Measurements from ENCODE around the gene LDLRAD3. TPM values are rescaled to one million over a fixed set of nuclear protein-coding genes. Genes with fewer than 3 reads are reported as not detected.

LDLRAD3 gene
- total RNA-seq, 1 experiment from 2014 or later = 15.3 TPM

DNA sequence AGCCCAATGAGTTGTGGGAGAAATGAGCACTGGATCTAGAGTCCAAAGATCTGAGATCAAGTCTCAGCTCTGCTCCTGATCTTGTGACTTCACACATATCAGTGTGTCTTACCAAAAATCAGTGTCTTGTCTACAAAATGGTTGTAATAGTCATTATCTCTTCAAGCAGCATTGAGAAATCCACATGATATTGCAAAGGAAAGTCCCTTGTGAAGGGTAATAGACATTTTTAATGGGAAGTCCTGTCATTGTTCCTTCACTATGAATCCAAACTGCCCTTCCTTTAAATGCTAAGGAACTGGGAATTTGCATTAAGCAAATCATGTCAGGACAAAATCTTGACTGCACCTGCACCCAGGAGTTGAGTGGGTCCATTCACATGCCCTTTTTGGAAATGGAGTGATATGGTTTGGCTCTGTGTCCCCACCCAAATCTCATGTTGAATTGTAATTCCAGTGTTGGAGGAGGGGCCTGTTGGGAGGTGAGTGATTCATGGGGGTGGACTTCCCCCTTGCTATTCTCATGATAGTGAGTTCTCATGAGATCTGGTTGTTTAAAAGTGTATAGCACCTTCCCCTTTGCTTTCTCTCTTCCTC, 294.3 kb downstream of the LDLRAD3 start:
- Histone ChIP-seq H3K9me3 (ENCODE audit: low read length) (no peaks in the 10 kb centered on the region), H3K36me3 (ENCODE audit: low read depth, low read length) (no peaks in the 10 kb centered on the region), H2AFZ (ENCODE audit: low read length) (no peak overlapping the region), H3K4me1 (ENCODE audit: insufficient read depth, low read length) (no peaks in the 10 kb centered on the region), H4K20me1 (ENCODE audit: low read length) (no peaks in the 10 kb centered on the region), H3K9ac (ENCODE audit: low read length) (no peak overlapping the region), H3K27ac (ENCODE audit: low read length) (no peak overlapping the region), H3K9me2 (replicated peaks; ENCODE audit: low read length) (no peaks in the 10 kb centered on the region), H3F3A (ENCODE audit: low read length, unreplicated experiment) (no peaks in the 10 kb centered on the region), H3K79me2 (ENCODE audit: low read length) (no peaks in the 10 kb centered on the region), H3K4me2 (ENCODE audit: low read length) (no peak overlapping the region), H3K27me3 (ENCODE audit: low read length) (no peaks in the 10 kb centered on the region), H3K4me3 (ENCODE audit: low read length) (no peak overlapping the region)
- no peak for ATAC-seq
- CTCF ChIA-PET = no interaction called here
- DNase-seq = no peak
- intact Hi-C loops (cut with micrococcal nuclease) = no loop called here
- TF ChIP-seq EZH2 (IDR thresholded peaks at IDR 0.05; ENCODE audit: low read length, unreplicated experiment) = no peak
- TF ChIP-seq, protein P1, sequence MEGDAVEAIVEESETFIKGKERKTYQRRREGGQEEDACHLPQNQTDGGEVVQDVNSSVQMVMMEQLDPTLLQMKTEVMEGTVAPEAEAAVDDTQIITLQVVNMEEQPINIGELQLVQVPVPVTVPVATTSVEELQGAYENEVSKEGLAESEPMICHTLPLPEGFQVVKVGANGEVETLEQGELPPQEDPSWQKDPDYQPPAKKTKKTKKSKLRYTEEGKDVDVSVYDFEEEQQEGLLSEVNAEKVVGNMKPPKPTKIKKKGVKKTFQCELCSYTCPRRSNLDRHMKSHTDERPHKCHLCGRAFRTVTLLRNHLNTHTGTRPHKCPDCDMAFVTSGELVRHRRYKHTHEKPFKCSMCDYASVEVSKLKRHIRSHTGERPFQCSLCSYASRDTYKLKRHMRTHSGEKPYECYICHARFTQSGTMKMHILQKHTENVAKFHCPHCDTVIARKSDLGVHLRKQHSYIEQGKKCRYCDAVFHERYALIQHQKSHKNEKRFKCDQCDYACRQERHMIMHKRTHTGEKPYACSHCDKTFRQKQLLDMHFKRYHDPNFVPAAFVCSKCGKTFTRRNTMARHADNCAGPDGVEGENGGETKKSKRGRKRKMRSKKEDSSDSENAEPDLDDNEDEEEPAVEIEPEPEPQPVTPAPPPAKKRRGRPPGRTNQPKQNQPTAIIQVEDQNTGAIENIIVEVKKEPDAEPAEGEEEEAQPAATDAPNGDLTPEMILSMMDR (conservative IDR thresholded peaks at IDR 0.05; ENCODE audit: low read depth, low read length) = no peak
- no peak for TF ChIP-seq EZH2phosphoT487 (IDR thresholded peaks at IDR 0.05; ENCODE audit: borderline replicate concordance, low read length)
- BruUV-seq (replicated peaks) = no TSS peak
- POLR2A ChIA-PET (ENCODE audit: unreplicated experiment) = no interaction called here

DNA sequence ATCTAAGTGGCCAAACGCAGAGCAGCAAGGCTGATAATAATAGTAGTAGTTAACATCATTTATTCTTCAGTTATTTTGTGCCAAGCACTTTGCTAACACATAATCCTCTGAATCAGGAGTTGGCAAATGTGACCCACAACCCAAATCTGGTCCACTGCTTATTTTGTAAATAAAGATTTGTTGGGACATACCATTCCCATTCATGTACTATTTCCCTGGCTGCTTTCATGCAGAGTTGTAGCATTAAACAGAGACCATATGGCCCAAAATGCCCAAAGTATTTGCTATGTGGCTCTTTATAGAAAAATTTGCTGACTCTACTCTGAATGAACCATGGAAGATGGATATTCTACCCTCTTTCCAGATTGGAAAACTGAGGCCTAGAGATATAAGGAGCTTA, 295.0 kb downstream of the LDLRAD3 start:
- TF ChIP-seq, protein P1 (conservative IDR thresholded peaks at IDR 0.05; ENCODE audit: low read depth, low read length) = no peak
- no peak for TF ChIP-seq EZH2 (IDR thresholded peaks at IDR 0.05; ENCODE audit: low read length, unreplicated experiment)
- no peak for TF ChIP-seq EZH2phosphoT487 (IDR thresholded peaks at IDR 0.05; ENCODE audit: borderline replicate concordance, low read length)
- no peaks in the 10 kb centered on the region for H4K20me1 ChIP-seq (ENCODE audit: low read length)
- H3K9me2 ChIP-seq (replicated peaks; ENCODE audit: low read length) = no peaks in the 10 kb centered on the region
- H3K4me1 ChIP-seq (ENCODE audit: insufficient read depth, low read length) = no peaks in the 10 kb centered on the region
- H3K9me3 ChIP-seq (ENCODE audit: low read length) = no peaks in the 10 kb centered on the region
- no peak overlapping the region for H3K27ac ChIP-seq (ENCODE audit: low read length)
- intact Hi-C loops (cut with micrococcal nuclease) = no loop called here
- BruUV-seq (replicated peaks) = no TSS peak
- no peaks in the 10 kb centered on the region for H3K79me2 ChIP-seq (ENCODE audit: low read length)
- DNase-seq = no peak
- H3K36me3 ChIP-seq (ENCODE audit: low read depth, low read length) = no peaks in the 10 kb centered on the region
- CTCF ChIA-PET = no interaction called here
- POLR2A ChIA-PET (ENCODE audit: unreplicated experiment) = no interaction called here
- H3K9ac ChIP-seq (ENCODE audit: low read length) = no peak overlapping the region
- no peaks in the 10 kb centered on the region for H3K27me3 ChIP-seq (ENCODE audit: low read length)
- H2AFZ ChIP-seq (ENCODE audit: low read length) = no peak overlapping the region
- H3K4me3 ChIP-seq (ENCODE audit: low read length) = no peak overlapping the region
- no peaks in the 10 kb centered on the region for H3F3A ChIP-seq (ENCODE audit: low read length, unreplicated experiment)
- H3K4me2 ChIP-seq (ENCODE audit: low read length) = no peak overlapping the region
- no peak for ATAC-seq

DNA sequence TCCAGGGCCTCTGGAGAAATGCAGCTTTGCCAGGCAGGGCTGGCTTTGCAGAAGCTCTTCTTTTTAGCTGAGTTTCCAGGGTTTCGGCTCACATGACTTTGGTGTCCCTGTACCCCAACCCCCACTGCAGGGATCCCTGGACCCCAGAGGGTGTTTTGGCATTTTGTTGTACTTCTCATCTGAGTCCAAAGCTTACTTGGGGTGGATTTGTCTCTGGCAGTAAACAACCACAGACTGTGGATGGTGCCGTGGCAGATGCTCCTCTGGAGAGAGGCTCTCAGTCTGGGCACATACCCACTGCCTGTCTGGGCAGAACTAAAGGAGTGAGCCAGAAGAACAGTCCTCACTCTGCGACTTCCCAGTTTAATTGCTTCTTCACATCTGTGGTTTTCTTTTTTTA, 295.8 kb downstream of the LDLRAD3 start:
- CTCF ChIA-PET = no interaction called here
- no peak overlapping the region for H3K27ac ChIP-seq (ENCODE audit: low read length)
- POLR2A ChIA-PET (ENCODE audit: unreplicated experiment) = no interaction called here
- no peaks in the 10 kb centered on the region for H3K79me2 ChIP-seq (ENCODE audit: low read length)
- no peaks in the 10 kb centered on the region for H3K9me2 ChIP-seq (replicated peaks; ENCODE audit: low read length)
- H3K36me3 ChIP-seq (ENCODE audit: low read depth, low read length) = no peaks in the 10 kb centered on the region
- no TSS peak for BruUV-seq (replicated peaks)
- no peaks in the 10 kb centered on the region for H3F3A ChIP-seq (ENCODE audit: low read length, unreplicated experiment)
- no peak for ATAC-seq
- no peaks in the 10 kb centered on the region for H3K4me1 ChIP-seq (ENCODE audit: insufficient read depth, low read length)
- intact Hi-C loops (cut with micrococcal nuclease) = no loop called here
- no peaks in the 10 kb centered on the region for H4K20me1 ChIP-seq (ENCODE audit: low read length)
- H3K27me3 ChIP-seq (ENCODE audit: low read length) = no peaks in the 10 kb centered on the region
- no peak overlapping the region for H3K9ac ChIP-seq (ENCODE audit: low read length)
- no peaks in the 10 kb centered on the region for H3K9me3 ChIP-seq (ENCODE audit: low read length)
- H3K4me3 ChIP-seq (ENCODE audit: low read length) = no peak overlapping the region
- TF ChIP-seq EZH2phosphoT487 (IDR thresholded peaks at IDR 0.05; ENCODE audit: borderline replicate concordance, low read length) (no peak), EZH2 (IDR thresholded peaks at IDR 0.05; ENCODE audit: low read length, unreplicated experiment) (no peak)
- TF ChIP-seq, protein P1 (conservative IDR thresholded peaks at IDR 0.05; ENCODE audit: low read depth, low read length) = no peak
- no peak overlapping the region for H3K4me2 ChIP-seq (ENCODE audit: low read length)
- DNase-seq = no peak
- no peak overlapping the region for H2AFZ ChIP-seq (ENCODE audit: low read length)

Measured in PC-3 (cell line).